ENCODE measurements around the gene FOXO1. TPM values are rescaled to one million over a fixed set of nuclear protein-coding genes. Genes with fewer than 3 reads are reported as not detected.

FOXO1 gene
- total RNA-seq, 1 experiment from 2014 or later: 10.5 TPM

GRCh38 chr13:40688781-40689180, 22.3 kb upstream of the FOXO1 start:
- H3K27me3 ChIP-seq (ENCODE audit: insufficient read depth, low read depth): no peaks in the 10 kb centered on the region
- no peak for DNase-seq
- BruUV-seq (replicated peaks): no TSS peak
- H4K20me1 ChIP-seq (ENCODE audit: insufficient read depth): no peaks in the 10 kb centered on the region
- ChIA-PET CTCF (no interaction called here), POLR2A (ENCODE audit: unreplicated experiment) (no interaction called here)
- H3K79me2 ChIP-seq (ENCODE audit: low read depth): no peaks in the 10 kb centered on the region
- TF ChIP-seq CTCF (conservative IDR thresholded peaks at IDR 0.05) (no peak), EZH2 (IDR thresholded peaks at IDR 0.05; ENCODE audit: low read depth) (no peak)
- no peak overlapping the region for H3K4me2 ChIP-seq
- H3K4me3 ChIP-seq: no peak overlapping the region
- no peaks in the 10 kb centered on the region; the same call in 1 of the 2 replicates for H3F3A ChIP-seq (ENCODE audit: insufficient read depth, low read depth)
- no peaks in the 10 kb centered on the region for H3K4me1 ChIP-seq (replicated peaks; ENCODE audit: insufficient read depth)
- intact Hi-C loops (cut with micrococcal nuclease; ENCODE audit: unreplicated experiment): no loop called here
- no peak overlapping the region for H2AFZ ChIP-seq
- H3K27ac ChIP-seq: no peak overlapping the region
- H3K9me3 ChIP-seq (ENCODE audit: insufficient read depth, low read depth): no peaks in the 10 kb centered on the region
- no peaks in the 10 kb centered on the region for H3K36me3 ChIP-seq (ENCODE audit: low read depth)
- no peaks in the 10 kb centered on the region for H3K9me2 ChIP-seq (ENCODE audit: insufficient read depth)

- Histone ChIP-seq H3K36me3 (ENCODE audit: low read depth) (no peaks in the 10 kb centered on the region), H3K79me2 (ENCODE audit: low read depth) (no peaks in the 10 kb centered on the region), H4K20me1 (ENCODE audit: insufficient read depth) (no peaks in the 10 kb centered on the region), H3K4me3 (no peak overlapping the region), H3F3A (ENCODE audit: insufficient read depth, low read depth) (no peaks in the 10 kb centered on the region), H3K27ac (no peak overlapping the region), H3K4me2 (no peak overlapping the region), H3K27me3 (ENCODE audit: insufficient read depth, low read depth) (no peaks in the 10 kb centered on the region), H3K9me2 (ENCODE audit: insufficient read depth) (no peaks in the 10 kb centered on the region), H3K9me3 (ENCODE audit: insufficient read depth, low read depth) (no peaks in the 10 kb centered on the region), H2AFZ (no peak overlapping the region), H3K4me1 (replicated peaks; ENCODE audit: insufficient read depth) (no peaks in the 10 kb centered on the region)
- TF ChIP-seq CTCF (conservative IDR thresholded peaks at IDR 0.05) (peak; percentile 80), EZH2 (IDR thresholded peaks at IDR 0.05; ENCODE audit: low read depth) (no peak)
- ChIA-PET CTCF (interaction anchor here (0.5 to 1.0 kb wide), 4 partner anchors 9 to 997 kb away, joined by 3 to 17 read pairs (median 4); no protein-coding TSS in a partner anchor), POLR2A (ENCODE audit: unreplicated experiment) (interaction anchor here (0.7 kb wide), 1 partner anchor 398 kb away, joined by 3 read pairs; no protein-coding TSS in a partner anchor)
- intact Hi-C loops (cut with micrococcal nuclease; ENCODE audit: unreplicated experiment): loop anchor here (1.0 to 5.0 kb wide), 4 partner anchors 614 to 915 kb away; no protein-coding TSS in a partner anchor
- DNase-seq: no peak
- BruUV-seq (replicated peaks): no TSS peak
Observed at GRCh38 chr13:40682449-40683240, 16.2 kb upstream of the FOXO1 start.

- peak in 1 of 2 experiments; percentile 16 for DNase-seq
Observed at GRCh38 chr13:40681341-40682146, 15.1 kb upstream of the FOXO1 start.

More at GRCh38 chr13:40681341-40682146, 15.1 kb upstream of the FOXO1 start:
- no peaks in the 10 kb centered on the region for H3K9me2 ChIP-seq (ENCODE audit: insufficient read depth)
- CTCF ChIA-PET: interaction anchor here (0.5 to 0.7 kb wide), 2 partner anchors 8 to 996 kb away, joined by 4 to 17 read pairs; no protein-coding TSS in a partner anchor
- H3K4me1 ChIP-seq (replicated peaks; ENCODE audit: insufficient read depth): no peaks in the 10 kb centered on the region
- intact Hi-C loops (cut with micrococcal nuclease; ENCODE audit: unreplicated experiment): loop anchor here (2.0 to 5.0 kb wide), 3 partner anchors 613 to 914 kb away; no protein-coding TSS in a partner anchor
- H3K4me3 ChIP-seq: no peak overlapping the region
- H3K27ac ChIP-seq: no peak overlapping the region
- H3F3A ChIP-seq (ENCODE audit: insufficient read depth, low read depth): no peaks in the 10 kb centered on the region
- TF ChIP-seq EZH2 (IDR thresholded peaks at IDR 0.05; ENCODE audit: low read depth) (no peak), CTCF (conservative IDR thresholded peaks at IDR 0.05) (no peak)
- POLR2A ChIA-PET (ENCODE audit: unreplicated experiment): no interaction called here
- no peaks in the 10 kb centered on the region for H3K27me3 ChIP-seq (ENCODE audit: insufficient read depth, low read depth)
- H3K4me2 ChIP-seq: no peak overlapping the region
- no peaks in the 10 kb centered on the region for H3K36me3 ChIP-seq (ENCODE audit: low read depth)
- no TSS peak for BruUV-seq (replicated peaks)
- H4K20me1 ChIP-seq (ENCODE audit: insufficient read depth): no peaks in the 10 kb centered on the region
- no peaks in the 10 kb centered on the region for H3K9me3 ChIP-seq (ENCODE audit: insufficient read depth, low read depth)
- H3K79me2 ChIP-seq (ENCODE audit: low read depth): no peaks in the 10 kb centered on the region
- no peak overlapping the region for H2AFZ ChIP-seq
